ENCODE results near the gene POLDIP3.

GRCh38 chr22:42641801-42642413 is 27.2 kb upstream of the POLDIP3 start:
- TF ChIP-seq GATA2 (IDR thresholded peaks at IDR 0.05; ENCODE audit: low read depth, low read length) = no peak
- TF ChIP-seq GATA3 (IDR thresholded peaks at IDR 0.05; ENCODE audit: low read depth, low read length) = no peak

All from SH-SY5Y (cell line).